ENCODE results near the gene SRRM2.

Gene SRRM2

GRCh38 chr16:2778630-2778958 lies 26.2 kb downstream of the SRRM2 start:
- DNase-seq = no peak

- DNase-seq = no peak
Observed at GRCh38 chr16:2779151-2779920, 26.9 kb downstream of the SRRM2 start.

- DNase-seq = no peak
Observed at GRCh38 chr16:2779978-2780898, 27.8 kb downstream of the SRRM2 start.

GRCh38 chr16:2782583-2783351 lies 30.3 kb downstream of the SRRM2 start:
- no peak for DNase-seq

- no peak for DNase-seq
Observed at GRCh38 chr16:2783581-2784357, 31.3 kb downstream of the SRRM2 start.

GRCh38 chr16:2784358-2785100 lies 32.1 kb downstream of the SRRM2 start:
- no peak for DNase-seq

- DNase-seq = no peak
Observed at GRCh38 chr16:2785101-2785991, 32.9 kb downstream of the SRRM2 start.

- DNase-seq = no peak
Observed at GRCh38 chr16:2786061-2786825, 33.8 kb downstream of the SRRM2 start.

GRCh38 chr16:2786826-2787151 lies 34.4 kb downstream of the SRRM2 start:
- no peak for DNase-seq

- no peak for DNase-seq
Observed at GRCh38 chr16:2787406-2787805, 35.0 kb downstream of the SRRM2 start, which contains the start of gene PRSS33. TSS of gene PRSS33 (minus strand) at chr16:2787560. CDS start at chr16:2786547, 1,013 bp downstream.

GRCh38 chr16:2787961-2788360 lies 35.5 kb downstream of the SRRM2 start:
- DNase-seq = no peak

GRCh38 chr16:2790631-2791030 lies 38.2 kb downstream of the SRRM2 start:
- DNase-seq = no peak

- DNase-seq = no peak
Observed at GRCh38 chr16:2791174-2791573, 38.7 kb downstream of the SRRM2 start.

- no peak for DNase-seq
Observed at GRCh38 chr16:2792940-2793339, 40.5 kb downstream of the SRRM2 start.

GRCh38 chr16:2795395-2796143 lies 43.1 kb downstream of the SRRM2 start:
- no peak for DNase-seq

GRCh38 chr16:2798723-2799204 lies 46.3 kb downstream of the SRRM2 start:
- DNase-seq = no peak

- DNase-seq = no peak
Observed at GRCh38 chr16:2799205-2799858, 46.9 kb downstream of the SRRM2 start.

- no peak for DNase-seq
Observed at GRCh38 chr16:2799859-2800226, 47.4 kb downstream of the SRRM2 start.

Measured in NCI-H187 (cell line).